DMS53 (cell line): ENCODE results near the gene FXYD7.
A peak's percentile ranks its signal among the peaks of the same experiment; 100 is the strongest.
"Not testable (repeated sequence)": the region's sequence is repeated elsewhere in the genome, so short reads cannot be mapped to it uniquely, and the experiment has no call there.

Experiments
- DNase-seq: peaks from one replicate; lab custom pipeline; 2025; lab: John Stamatoyannopoulos, UW

FXYD7 gene, protein sequence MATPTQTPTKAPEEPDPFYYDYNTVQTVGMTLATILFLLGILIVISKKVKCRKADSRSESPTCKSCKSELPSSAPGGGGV

DNA sequence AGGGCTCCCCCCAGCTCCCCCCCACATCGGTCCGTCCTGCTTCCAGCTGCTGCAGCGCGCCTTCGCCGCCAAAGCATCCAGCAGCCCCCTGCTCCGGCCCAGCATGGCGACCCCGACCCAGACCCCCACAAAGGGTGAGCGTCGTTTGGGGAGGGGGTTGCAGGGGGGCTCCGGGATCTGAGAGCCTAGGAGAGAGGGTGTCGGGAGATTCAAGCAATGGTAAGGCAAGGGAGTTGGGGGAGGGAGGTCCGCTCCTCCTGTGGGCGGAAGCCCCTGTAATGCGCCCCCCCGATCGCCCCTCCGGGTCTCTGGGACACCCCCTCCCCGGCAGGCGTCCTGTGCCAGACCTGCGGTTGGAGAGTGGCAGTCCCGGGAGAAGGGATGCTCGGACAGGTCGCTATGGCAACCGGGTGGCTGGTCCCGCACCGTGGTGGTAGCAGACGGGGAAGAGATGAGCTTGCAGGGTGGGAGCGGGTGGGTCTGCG is at the start of gene FXYD7:
TSS of gene FXYD7 (plus strand) at position 25 of the 485 bp plus-strand sequence. CDS start at position 104, 79 bp downstream.
- DNase-seq, result peak; percentile 54

DNA sequence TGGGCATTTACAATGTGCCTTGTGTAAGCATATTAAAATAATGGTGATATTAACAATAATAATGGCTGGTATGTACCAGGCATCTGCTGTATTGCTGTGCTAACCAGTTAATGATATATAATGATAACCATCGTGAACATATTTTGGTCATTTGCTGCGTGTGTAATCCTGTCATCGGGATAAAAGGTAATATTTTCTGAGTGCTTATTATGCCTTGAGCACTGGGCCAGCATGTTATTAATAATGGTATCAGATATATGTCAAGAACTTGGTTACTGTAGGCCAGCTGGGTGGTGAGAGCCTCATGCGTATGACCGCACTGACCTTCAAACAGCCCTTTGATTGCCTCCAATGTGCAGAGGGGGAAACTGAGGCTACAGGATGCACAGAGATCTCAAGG is 49.6 kb upstream of the FXYD7 start:
- DNase-seq, result no peak

DNA sequence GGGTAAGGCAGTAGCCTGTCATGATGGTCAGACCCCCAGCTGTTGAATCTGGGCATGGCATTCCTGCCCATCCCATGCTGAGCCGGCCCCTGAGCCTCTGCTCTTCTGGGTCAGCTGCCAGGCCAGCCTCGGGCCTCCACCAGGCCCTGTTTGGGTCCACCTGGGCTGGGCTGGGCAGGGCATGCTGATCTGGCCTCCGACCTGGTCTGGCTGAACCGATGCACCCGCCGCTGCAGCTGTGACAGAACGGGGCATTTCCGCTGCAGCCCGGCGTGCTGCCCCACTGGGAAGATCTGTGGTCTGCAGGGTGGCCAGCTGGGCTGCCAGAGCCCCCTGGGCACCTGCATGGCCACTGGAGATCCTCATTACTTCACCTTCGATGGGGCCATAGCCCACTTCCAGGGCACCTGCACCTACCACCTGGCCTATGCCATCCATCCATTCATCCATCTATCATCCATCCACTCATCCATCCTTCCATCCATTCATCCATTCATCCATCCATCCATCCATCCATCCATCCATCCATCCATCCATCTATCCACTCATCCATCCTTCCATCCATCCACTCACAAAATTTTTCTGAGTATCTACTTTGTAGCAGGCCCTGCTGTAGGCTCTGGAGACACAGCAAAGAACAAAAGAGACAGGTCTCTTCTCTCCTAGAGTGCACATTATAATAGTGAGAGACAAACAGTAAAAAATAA is 49.0 kb upstream of the FXYD7 start:
- DNase-seq, result no peak

DNA sequence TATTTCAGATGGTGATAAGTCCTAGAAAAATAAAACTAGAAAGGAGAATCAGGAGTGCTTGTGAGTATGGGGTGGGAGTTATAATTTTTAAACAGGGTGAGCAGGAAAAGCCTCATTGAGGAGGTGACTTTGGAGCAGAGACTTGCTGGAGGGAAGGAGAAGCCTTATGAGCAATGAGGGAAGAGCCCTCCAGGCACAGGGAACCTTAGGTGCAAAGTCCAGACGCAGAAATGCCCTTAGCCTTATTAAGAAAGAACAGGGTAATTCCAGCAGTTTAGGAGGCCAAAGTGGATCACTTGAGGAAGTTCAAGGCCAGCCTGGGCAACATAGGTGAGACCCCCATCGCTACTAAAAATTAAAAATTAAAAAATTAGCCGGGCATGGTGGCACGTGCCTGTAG is 48.4 kb upstream of the FXYD7 start:
- DNase-seq, result no peak

DNA sequence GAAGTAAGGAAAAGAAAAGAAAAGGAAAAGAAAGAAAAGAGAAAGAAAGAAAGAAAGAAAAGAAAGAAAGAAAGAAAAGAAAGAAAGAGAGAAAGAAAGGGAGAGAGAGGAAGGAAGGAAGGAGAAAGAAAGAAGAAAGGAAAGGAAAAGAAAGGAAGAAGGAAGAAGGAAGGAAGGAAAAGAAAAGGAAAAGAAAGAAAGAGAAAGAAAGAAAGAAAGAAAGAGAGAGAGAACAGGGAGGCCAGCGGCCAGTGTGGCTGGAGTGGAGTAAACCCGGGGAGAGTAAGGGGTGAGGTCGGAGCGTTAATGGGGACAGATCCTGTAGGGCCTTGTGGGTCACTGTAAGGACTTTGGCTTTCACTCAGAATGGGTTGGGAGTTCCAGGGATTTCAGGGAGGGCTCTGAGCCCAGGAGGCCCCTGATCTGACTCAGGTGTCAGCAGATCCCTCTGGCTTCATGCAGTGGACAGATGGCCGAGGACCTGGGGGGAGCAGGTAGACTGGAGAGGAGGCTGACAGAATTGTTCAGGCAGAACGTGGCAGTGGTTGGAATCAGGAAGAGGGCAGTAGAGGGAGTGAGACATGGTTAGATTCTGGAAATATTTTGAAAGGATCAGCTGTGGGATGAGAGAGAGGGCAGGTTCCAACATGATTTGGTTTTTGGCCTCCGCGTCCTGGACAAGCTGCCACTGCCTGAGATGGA is 47.2 kb upstream of the FXYD7 start:
- no peak for DNase-seq

DNA sequence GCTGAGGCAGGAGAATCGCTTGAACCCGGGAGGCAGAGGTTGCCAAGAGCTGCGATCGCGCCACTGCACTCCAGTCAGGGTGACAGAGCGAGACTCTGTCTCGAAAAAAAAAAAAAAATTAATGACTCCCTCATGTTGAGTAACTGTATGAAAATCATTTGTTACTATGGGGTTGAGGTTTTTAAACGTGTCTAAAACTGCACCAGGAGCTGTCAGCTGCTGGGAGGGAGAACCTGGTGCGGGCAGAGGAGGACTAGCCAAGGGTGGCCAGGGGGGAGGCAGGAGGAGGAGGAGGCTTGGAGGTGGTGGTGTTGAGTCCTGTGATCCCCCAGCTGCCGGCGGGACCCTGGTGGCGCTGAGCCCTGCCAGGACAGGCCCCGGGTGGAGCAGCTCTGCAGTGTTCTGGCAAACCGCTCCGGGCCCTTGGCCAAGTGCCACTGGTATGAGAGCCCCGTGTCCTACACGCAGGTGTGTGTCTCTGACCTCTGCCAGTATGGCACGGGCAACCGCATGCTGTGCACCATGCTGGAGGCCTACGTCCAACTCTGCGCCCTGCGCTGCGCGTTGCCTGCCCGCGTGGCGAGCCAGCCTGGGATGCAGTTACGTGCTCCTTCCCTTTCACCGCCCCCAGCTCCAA is 44.5 kb upstream of the FXYD7 start:
- no peak for DNase-seq

DNA sequence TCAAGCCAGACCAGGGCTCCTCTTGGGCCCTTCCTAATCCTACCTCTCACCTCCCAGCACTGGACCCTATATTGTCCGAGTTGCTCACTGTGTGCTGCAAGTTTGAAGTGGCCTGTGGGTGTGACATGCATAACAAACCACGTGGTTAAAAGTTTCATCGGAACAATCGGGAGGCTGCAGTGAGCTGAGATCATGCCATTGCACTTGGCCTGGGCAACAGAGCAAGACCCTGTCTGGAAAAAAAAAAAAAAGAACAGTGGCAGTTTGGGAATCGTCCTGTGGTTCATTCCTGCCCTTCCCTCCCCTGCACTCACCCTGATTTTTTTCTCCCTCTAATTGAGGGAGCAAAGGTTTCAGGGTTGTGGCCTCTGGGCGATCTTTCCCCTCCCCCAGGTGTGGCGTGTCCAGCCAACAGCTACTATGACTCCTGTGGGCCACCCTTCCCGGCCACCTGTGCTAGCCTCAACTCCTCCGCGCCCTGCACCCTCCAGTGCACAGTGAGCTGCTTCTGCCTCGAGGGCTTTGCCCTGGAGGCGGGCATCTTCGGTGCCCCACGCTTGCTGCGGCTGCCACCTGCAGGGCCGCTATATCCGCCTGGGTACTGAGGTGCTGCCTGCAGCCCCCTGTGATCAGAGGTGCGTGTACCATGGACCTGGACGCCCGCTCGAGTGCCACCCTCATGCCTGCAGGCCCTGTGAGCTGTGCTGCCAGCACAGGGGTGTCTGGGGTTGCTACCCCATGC is 43.7 kb upstream of the FXYD7 start:
- no peak for DNase-seq

DNA sequence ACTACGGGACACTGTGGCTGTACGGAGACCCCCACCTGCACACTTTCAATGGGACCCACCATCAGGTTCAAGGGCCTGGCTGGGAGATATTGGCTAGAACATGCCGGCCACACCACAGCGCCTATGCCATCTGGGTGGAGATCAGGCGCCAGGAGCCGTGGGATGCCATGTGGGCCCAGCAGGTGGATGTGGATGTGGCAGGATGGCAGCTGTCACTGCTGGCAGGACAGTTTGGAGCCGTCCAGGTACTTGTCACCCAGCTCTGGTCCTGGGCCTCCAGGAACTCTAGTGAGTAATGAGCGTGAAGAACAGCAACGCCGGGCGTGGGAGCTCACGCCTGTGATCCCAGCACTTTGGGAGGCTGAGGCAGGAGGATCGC is 43.2 kb upstream of the FXYD7 start:
- DNase-seq, result no peak

DNA sequence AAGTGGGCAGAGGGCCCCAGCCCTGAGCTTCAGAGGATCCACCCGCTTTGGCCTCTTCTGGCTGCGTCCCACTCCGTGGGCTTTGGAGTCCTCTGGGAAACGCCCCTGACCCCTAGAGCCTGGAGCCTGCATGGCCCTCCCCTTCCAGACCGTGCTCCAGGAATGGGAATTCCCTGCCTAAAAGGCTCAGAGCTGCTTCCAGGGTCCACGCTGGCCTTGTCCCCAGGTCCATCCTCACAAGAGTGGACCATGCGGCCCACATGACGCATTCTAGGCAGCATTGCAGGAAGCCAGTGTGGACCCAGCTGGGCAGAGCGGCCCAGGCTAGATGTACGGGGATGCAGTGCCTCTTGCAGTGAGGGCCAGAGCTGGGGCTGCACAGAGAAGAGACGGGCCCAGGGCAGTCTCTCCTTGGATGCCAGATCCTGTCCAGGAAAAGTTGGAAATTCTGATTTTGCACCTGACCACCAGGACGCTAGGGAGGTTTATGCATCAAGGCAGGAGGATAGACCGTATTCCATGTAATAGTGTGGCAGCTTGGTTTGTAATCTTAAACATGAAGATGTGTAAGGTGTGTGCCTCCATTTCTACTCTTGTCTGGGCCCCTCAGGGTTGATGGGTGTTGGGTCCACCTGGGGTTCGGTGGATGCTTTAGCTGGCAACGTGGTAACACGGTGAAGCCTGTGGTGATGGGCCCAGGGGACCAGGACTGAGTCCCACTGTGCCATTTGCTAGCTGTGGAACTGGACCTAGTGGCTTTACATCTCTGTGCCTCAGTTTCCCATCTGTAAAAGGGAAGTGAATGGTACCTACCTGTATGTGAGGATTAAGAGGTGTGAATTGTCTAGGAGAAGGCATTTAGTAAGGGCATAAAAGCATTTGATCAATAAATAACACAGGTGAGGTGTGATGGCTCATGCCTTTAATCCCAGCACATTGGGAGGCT is 42.2 kb upstream of the FXYD7 start:
- DNase-seq, result no peak

DNA sequence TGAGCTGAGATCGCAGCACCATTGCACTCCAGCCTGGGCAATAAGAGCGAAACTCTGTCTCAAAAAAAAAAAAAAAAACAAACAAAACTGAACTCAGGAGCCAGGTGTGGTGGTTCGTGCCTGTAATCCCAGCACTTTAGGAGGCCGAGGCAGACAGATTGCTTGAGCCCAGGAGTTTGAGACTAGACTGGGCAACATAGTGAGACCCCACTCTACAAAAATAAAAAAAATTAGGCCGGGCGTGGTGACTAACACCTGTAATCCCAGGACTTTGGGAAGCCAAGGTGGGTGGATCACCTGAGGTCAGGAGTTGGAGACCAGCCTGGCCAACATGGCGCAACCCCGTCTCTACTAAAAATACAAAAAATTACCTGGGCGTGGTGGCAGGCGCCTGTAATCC is 41.1 kb upstream of the FXYD7 start:
- not testable (repeated sequence) for DNase-seq

DNA sequence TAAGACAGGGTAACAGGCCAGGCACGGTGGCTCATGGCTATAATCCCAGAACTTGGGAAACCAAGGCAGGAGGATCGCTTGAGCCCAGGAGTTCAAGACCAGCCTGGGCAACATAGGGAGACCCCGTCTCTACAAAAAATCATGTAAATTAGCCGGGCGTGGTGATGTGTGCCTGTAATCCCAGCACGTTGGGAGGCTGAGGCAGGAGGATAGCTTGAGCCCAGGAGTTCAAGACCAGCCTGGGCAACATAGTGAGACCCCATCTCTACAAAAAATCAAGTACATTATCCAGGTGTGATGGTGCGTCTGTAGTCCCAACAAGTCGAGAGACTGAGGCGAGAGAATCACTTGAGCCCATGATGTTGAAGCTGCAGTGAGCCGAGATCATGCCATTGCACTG is 39.4 kb upstream of the FXYD7 start:
- DNase-seq, result not testable (repeated sequence)

DNA sequence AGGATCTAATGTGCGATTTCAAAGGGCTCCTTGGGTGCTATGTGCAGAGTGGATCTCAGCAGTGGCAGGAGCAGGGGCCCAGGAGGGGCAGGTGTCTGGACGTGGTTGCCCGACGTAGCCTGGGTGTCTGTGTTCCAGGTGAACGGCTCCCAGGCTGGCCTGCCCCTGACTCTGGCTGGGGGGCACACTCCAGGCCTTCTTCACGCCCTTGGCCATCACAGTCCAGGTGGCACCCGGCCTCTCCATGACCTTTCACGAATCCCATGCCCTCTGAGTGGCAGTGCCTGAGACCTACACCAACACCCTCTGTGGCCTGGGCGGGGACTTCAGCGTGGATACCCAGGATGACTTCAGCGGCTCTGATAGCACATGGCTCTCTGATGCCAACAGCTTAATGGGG is 38.7 kb upstream of the FXYD7 start:
- DNase-seq, result no peak

DNA sequence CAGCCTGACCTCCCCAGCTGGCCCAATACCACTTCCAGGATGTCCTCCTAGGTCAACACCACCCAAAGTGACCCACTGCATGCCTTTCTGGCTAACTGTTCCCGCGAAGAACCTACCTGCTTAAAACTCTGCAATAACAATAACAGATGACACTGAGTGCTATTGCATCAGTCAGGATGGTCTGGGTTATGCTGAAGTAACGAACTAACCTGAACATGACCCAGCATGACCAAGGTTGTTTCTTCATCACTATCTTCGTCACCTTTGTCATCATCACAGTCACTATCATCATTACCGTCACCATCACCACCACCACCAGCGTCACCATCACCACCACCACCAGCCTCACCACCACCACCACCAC is 38.0 kb upstream of the FXYD7 start:
- DNase-seq, result no peak

DNA sequence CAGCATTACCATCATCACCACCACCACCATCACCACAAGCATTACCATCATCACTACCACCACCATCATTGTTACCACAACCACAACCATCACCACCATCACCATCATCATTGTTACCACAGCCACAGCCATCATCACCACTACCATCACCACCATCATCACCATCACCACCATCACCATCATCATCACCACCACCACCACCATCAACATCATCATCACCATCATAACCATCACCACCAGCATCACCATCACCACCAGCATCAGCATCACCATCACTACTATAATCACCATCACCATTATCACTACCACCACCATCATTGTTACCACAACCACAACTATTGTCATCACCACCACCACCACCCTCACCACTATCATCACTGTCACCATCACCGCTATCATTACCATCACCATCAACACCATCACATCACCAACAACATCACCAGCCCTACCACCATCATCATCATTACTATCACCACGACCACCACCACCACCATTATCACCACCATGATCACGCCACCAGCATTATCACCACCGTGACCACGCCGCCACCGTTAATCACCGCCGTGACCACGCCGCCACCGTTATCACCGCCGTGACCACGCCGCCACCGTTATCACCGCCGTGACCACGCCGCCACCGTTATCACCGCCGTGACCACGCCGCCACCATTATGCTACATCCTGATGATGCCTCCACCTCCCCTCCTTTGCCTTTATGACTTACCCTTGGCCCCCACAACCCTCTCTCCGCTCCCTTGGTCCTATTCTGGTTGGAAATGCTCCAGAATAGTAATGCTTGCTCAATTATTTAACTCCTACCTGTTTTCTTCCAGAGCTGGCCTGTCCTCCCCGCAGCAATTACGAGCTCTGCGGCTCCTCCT is 37.4 kb upstream of the FXYD7 start:
- no peak for DNase-seq

DNA sequence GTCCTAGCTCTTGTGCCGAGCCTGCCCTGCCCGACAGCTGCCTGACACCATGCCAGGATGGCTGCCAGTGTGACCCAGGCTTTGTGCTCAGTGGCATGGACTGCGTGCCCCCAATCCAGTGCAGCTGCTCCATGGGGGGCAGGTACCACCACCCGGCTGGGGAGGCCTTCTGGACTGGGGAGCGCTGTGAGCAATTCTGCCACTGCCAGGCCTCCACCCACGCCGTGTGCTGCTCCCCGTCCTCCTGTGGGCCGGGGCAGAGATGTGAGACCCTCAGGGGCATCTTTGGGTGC is 36.8 kb upstream of the FXYD7 start:
- no peak for DNase-seq

DNA sequence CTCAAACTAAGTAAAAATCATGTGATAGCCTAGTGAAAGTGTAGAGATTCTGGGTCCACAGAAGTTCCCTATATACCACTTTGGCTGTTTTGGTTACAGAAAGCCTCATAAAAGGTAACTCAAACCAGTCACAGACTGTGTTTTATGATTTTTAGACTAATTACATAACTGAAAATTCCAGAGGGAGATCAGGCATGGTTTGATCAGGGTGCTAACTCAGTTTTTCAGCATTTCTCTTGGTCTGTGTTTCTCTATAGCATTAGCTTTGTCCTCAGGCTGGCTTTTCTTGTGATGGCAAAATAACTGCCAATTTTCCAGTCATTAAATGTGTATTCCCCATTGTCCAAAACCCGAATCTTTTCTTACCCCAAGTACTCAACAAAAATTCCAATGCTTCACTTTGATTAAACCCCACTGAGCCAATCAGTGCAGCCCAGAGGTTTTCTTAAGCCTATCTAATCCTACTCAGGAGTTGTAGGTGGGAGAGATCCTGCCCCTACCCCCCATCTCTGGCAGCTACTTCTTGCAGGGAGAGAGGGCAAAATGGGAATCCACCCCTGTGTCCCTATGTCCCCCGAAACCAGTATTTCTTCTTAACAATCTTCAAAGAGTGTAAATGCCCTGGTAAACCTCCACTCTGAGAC is 36.0 kb upstream of the FXYD7 start:
- DNase-seq, result no peak

DNA sequence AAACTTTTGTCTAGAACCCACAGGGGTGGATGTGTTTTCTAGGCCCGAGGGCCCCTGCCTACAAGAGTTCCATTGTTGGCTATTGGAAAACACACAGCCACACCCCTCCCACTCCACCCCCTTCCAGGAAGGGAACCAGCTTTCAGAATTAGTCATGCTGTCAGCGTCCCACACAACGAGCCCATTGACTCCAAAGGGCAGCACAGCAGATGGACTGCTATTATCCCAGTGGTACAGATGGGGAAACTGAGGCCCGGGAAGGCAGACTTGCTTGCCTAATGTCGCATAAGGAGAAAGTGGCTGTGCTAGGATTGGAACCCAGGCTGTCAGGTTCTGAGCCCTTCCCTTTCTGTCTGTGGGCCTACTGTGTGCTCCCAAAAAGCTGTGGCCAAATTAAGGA is 35.5 kb upstream of the FXYD7 start:
- DNase-seq, result peak; percentile 32

DNA sequence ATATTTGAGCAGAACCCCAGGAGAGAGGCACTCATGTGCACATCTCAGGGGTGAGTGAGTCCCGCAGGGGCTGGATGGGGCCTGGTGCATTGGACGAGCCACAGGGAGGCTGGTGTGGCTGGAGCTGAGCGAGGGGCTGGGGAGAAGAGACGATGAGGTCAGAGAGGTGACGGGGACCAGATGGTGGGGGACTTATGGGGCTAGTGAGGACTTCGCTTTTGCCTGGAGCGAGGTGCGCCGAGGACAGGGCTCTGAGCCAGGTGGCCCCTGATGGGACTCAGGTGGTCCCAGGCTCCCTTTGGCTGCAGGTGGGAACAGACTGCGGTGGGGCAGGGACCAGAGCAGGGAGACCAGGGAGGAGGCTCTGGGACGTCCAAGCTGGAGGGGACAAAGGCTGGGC is 34.3 kb upstream of the FXYD7 start:
- DNase-seq, result no peak

DNA sequence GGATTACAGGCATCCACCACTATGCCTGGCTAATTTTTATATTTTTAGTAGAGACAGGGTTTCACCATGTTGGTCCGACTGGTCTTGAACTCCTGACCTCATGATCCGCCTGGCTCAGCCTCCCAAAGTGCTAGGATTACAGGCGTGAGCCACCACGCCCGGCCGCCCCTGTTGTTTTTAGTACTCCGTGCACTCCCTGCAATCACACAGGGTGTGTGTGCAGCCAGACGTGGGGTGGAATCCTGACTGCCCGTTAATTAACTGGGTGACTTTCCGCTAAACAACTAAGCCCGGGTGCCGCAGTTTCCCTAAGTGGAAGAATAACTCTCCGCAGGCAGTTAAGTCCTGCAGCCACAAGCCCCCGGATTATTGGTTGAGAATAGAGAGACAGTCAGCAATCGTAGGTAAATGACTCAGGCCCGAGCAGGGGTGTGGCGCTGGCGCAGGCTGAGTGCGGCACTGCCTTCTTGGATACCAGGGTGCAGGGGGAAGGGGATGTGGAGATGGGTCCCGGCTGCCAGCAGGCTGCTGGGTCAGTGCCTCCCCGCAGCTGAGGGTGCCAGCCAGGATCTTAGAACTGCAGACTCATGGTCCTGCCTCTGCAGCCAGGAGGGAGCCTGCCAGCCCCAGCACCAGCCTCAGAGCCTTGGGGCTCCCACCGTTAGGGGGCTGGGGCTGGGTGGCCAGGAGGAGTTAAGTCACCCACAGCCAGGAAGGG is 33.5 kb upstream of the FXYD7 start:
- DNase-seq, result no peak
